DLD1 (cell line): Measurements from ENCODE around the gene CD46.

ENCODE experiments used
- in situ Hi-C: cut with HindIII; loops from 2 replicates; pipeline ENCODE4 v1.10.0; 2017; ENCODE audit warnings: low sequenced_read_pairs

The CD46 gene

GRCh38 chr1:207812778-207813511, 61.1 kb downstream of the CD46 start:
- in situ Hi-C loops = no loop called here

DNA sequence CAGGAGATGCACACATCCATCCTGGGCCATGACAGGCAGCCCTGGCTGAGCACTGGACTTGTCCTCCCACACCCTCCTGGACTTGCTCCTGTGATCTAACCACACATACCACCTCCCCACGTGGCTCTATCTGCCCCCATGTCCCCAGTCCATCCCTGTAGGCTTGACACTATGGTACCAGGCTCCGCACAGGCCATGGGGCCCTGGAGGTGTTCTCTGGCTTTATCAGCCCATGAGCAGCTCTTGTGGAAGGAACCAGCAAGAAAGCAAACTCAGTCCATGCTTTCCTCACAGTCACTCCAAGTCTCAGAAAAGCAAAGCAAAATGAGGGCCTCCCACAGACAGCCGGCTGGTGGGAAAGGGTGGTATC, 61.6 kb downstream of the CD46 start:
- in situ Hi-C loops = no loop called here

- in situ Hi-C loops = no loop called here
Measured at GRCh38 chr1:207813946-207814345, 62.1 kb downstream of the CD46 start.

DNA sequence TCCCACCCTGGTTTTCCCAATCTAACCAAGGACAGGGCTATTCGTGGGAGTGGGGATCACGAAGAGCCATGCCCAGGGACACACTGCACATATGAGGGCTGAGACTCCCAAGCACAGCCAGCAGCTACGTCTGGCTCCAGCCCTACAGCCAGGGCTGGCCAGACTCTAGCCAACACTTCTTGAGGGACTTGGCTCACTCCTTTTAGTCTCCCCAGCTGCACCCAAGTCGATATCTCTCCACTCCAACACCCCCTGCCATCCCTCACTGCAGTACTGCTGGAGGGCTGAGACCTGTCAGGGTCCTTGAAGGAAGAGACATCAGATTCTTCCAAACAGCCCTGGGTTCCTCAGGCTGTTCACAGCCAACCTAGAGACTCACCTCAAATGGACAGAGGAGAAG, 62.6 kb downstream of the CD46 start:
- in situ Hi-C loops = no loop called here

DNA sequence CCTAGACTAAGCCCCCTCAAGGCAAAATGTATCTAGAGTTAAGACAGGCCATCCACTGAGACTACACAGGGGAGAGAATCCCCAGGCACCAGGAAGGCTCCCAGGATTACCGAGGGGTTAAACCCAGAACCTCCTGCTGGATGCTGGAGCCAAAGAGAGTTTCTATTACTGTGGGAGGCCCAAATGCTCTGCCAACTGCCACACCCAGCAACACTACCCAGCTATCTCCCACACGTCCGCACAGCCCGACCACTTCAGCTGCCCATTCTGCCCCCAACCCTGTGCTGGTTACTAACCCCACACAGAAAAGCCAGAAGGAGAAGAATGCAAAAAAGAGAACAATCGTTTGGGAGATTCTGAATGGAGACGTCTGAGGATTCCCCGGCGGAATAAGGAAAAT, 63.6 kb downstream of the CD46 start:
- in situ Hi-C loops = no loop called here

DNA sequence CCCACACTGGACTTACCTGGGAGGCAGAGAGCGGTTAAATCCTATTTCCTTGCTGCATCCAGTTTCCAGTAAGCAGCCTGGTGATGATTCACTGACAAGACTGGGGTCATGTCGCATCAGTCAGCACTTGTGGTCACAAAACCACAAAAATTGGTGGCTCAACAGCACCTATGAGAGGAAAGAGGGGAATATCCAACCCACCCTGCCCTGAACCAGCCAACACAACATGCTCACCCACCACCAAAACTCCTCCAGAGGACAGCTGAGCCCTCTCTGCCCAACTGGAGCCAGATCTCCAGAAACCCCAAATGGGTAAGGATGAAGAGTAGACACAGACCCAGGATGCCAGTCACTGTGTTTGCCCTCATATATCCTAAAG, 64.0 kb downstream of the CD46 start:
- in situ Hi-C loops = no loop called here

GRCh38 chr1:207817166-207817565, 65.3 kb downstream of the CD46 start:
- in situ Hi-C loops = no loop called here

DNA sequence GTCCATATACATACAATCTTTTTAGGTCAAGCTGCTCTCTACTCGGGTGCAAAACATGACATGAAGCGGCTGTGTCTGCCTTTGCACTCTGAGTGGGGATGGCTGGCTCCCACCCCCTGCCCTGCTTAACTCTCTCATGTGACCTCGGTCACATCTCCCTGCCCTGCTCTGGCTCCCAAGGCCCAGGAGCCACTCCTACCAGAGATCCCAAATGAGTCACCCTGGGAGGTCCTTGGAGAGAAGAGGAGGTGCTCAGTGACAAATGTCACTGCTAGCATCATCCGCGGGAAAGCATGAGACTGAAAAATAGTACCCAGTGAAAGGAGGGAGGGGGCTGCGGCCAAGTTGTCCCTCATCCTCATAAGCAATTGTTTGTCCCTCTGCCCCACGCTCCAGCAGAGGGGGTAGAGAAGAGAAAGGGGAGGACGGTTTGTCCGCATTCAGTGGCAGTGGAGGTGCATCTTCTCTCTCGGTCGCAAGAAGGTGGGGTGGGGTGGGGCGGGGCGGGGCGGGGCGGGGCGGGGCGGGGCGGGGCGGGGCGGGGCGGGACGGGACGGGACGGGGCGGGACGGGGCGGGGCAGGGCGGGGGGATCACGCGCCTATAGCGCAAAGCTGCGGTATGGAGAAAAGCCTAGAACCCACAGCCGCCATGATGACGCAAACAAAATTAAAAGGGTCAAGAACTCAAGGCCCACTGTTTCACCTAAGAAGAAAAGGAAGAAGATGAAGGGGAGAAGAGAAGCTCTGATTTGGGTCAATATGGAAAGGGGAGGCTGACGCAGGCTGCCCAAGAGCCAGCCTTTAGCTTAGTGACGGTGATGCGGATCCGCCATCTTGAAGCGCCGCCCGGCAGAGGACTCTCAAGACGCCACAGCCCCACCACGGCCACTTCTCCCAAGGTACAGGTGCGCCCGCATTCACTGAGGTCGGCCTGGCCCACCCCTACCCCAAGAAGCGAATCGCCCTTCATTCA, 66.2 kb downstream of the CD46 start:
- in situ Hi-C loops = no loop called here

GRCh38 chr1:207818971-207819451, 67.2 kb downstream of the CD46 start:
- in situ Hi-C loops = no loop called here

- in situ Hi-C loops = no loop called here
Measured at GRCh38 chr1:207820568-207821463, 69.0 kb downstream of the CD46 start.

DNA sequence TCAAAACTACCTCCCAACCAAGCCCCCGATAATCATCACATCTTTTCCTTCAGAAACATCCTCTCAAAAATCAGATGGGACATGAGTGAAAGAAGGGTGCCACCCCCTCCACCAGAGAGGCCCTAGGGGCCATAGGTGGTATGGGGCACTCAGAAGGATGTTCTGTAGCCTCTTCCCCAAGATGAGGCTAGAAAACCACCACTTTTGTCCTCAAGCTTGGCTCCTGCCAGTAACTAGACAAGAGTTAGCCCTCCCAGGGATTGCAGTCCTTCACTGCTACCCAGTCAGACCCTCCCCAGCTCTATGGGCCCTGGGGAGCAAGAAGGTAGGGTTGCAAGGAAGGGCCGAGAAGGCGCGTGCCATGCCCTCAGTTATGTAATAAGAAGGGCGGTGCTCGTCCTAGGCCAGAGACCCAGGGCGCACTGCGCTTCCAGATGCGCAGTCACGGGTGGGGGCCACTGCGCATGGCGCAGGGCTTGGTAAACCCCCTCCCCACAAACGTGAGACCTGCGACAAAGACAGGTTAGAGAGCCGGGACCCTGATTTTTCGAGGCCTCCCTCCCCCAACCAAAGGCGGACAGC, 69.7 kb downstream of the CD46 start:
- in situ Hi-C loops = no loop called here

- in situ Hi-C loops = no loop called here
Measured at GRCh38 chr1:207822124-207822601, 70.3 kb downstream of the CD46 start.

DNA sequence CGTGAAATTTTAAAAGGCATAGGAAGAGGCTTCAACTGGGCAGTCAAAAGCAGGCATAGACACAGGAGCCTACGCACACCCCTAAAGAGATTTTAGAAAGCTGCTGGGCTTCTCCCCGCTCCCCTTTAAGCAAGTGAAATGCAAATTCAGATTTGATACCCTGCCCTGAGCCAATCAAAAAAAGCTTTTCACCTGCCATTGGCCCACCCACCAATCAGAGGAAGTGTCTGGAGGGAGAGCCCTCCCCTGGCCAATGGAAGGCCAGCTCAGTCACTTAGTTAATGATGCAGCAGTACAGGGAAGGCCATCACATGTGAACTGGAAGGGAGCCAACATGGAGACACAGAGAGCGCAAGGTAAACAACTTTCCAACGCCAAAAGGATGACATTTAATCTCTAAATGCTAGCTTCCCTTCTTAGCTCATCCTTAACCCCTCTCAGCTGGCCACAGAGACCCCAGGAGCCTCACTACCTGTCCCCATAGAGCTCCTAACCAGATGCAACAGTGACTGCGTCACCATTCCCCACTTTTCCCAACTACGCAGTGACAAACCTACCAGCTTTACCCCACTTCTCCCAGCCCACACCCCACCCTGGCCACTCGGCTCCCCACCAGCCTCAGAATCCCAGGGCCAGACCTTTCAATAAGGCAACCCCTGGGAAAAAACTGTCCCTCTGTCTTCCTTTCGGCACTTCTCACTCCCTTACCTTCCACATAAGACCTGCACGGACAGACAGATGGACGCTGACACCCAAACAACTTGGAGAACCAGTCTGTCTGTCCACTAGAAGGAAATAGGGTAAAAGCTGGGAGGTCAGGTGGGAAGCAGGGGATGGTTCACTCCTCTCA, 71.0 kb downstream of the CD46 start:
- in situ Hi-C loops = no loop called here

DNA sequence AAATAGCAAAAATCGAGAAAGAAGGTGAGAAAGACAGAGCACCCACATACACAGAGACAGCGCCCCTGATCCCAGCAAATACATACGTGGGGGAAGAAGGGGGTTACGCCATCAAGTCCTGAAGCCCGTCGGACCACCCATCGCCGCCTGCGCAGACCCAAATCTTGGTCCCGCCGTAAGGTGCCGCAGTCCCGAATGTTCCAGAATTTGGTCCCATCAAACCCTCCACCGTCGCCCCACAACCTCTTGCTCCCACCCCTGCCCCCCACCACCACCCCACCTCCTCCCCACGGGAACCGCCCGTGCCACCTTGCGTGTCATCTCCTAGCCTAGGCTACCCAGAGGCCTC, 71.7 kb downstream of the CD46 start:
- in situ Hi-C loops = no loop called here

DNA sequence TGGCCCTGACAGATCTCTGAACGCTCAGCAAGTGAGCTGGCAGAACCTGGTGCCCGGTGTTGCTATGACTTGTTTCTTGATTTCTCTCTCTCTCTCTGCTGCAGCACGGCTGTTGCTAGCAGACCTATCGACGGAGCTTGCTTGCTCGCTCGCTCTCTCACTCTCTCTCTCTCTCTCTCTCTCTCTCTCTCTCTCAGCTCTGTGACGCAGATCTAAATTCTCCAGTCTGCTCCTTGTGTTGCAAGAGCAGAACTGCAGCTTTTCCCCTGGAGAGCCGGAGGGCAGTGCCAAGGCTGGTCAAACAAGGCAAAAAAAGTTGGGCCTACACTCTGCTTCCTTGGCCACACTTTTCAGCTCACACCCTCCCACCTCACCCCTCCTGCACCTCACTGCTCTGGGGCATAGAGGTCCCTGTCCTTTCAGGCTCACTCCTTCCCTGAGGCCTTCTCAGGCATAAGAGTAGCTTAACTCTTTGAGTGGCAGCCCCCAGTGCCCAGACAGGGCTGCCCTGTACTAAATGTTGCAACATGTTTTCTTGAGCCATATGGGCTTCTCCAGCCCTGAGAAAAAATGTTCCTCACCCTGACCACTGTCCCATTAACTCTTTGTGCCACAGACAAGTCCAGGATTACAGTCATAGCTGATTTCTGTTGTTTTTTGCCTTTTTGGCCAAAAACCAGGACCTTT, 72.2 kb downstream of the CD46 start:
- in situ Hi-C loops = no loop called here

DNA sequence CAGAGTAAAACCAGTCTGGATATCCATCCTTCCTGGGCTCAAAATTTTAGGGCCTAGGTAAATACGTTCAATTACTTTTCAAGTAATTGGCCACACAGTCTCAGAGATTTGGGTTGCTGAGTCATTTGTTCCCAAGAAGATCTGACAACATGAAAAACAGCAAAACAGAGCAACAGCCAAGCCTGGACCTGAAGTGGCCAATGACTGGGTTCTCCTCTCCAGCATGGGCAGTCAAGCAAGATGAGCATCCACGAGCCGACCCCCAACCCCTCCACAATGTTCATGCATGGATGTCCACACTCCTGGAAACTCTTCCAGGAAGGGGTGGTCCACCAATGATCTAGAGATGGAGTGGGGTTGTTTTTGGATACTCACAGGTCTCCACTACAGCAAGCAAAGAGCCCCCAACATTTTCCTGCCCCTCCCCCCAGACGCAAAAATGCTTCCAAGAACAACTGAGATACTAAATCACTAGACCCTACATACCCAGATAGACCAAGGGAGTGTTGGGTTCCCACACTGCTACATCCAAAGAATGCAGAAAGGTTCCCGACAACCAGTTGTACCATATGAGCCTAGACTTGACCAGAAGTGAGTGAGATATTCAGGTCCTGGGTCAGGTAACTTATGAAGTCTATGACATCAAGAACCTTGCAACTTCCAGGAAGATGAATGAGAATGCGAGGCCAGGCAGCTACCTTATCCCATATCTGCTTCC, 73.0 kb downstream of the CD46 start:
- in situ Hi-C loops = no loop called here

DNA sequence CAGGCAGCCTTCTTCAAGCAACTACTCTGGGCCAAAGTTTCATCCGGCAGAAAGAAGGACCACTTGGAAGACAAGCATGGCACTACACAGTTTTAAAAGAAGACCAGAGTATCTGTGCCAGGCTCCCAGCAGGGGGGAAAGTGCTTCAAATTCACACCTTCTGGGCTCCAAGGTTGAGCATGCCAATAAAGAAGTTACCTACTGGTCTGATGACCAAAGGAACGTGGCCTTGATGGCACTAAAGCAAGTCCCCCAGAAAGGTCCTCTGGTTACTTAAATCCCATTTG, 73.5 kb downstream of the CD46 start:
- in situ Hi-C loops = no loop called here

DNA sequence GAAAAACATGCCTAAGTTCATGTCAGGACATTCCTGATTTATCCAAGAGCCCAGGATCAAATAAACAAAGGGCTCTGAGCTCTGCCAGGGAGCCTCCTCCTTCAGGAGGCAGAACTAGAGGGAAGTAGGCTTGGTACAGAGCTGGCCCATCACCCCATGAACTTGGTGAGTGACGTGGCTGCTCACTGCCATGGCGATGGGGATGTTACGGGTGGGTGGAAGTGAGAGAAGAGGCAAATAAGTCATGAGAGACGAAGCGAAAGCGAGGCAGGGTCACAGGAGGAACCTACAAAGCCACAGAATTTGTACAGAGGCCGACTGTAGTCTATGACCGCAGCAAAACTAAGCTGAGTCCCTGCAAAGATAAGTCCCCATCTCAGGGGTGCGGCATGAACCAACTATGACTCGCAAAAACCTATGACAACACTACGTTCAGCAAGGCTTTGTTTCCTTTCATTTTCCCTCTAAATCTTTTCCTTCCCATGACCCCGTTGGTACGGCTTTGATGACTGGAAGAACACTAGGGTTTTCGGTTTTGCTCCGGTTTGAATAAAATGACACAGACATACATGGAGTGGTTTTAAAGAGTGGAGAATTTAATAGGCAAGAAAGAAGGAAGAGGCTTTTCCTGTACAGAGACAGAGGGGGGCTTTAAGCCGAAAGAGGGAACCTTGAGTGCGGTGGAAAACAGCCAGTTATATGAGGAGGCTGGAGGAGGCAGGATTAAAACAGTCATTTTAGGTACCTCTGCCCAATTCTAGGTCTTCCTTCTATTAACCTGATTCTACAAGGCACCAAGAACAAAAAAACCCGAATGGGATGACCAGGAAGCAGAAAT, 74.1 kb downstream of the CD46 start:
- in situ Hi-C loops = no loop called here
